H9 (cell line): ENCODE results near the gene PAQR7. TPM values are rescaled to one million over a fixed set of nuclear protein-coding genes. Genes with fewer than 3 reads are reported as not detected.

Experiments
- DNase-seq: peaks from one replicate; pipeline ENCODE4 v3.0.0-alpha.2; 2017
- H2AFZ ChIP-seq: one replicate; pipeline ENCODE4 v1.6.1; 2013; ENCODE audit warnings: mild to moderate bottlenecking, low read length, control low read depth, moderate library complexity
- H2AK5ac ChIP-seq: 2 replicates; pipeline ENCODE4 v1.6.1; 2013; ENCODE audit warnings: low read length, control low read depth, mixed read lengths; ENCODE audit not compliant: insufficient read length
- H2BK120ac ChIP-seq: one replicate; pipeline ENCODE4 v1.6.1; 2013; ENCODE audit warnings: low read depth, mild to moderate bottlenecking, low read length, control low read depth, inconsistent platforms; ENCODE audit not compliant: poor library complexity, severe bottlenecking
- H2BK12ac ChIP-seq: 2 replicates; pipeline ENCODE4 v1.6.1; 2013; ENCODE audit warnings: low read length, control low read depth, mixed read lengths, low read depth; ENCODE audit not compliant: insufficient read length
- H2BK15ac ChIP-seq: 2 replicates; pipeline ENCODE4 v1.6.1; 2013; ENCODE audit warnings: low read depth, low read length, control low read depth
- H2BK20ac ChIP-seq: one replicate; pipeline ENCODE4 v1.6.1; 2013; ENCODE audit warnings: low read depth, mild to moderate bottlenecking, low read length, control low read depth, inconsistent platforms; ENCODE audit not compliant: poor library complexity, severe bottlenecking
- H2BK5ac ChIP-seq: 2 replicates; pipeline ENCODE4 v1.6.1; 2013; ENCODE audit warnings: low read length, control low read depth, mixed read lengths; ENCODE audit not compliant: insufficient read length
- H3K14ac ChIP-seq: 2 replicates; pipeline ENCODE4 v1.6.1; 2013; ENCODE audit warnings: low read length, control low read depth; ENCODE audit not compliant: insufficient read depth
- H3K18ac ChIP-seq: 2 replicates; pipeline ENCODE4 v1.6.1; 2013; ENCODE audit warnings: low read depth, mild to moderate bottlenecking, mixed read lengths, low read length, control low read depth; ENCODE audit not compliant: insufficient read length
- H3K23ac ChIP-seq: 2 replicates; pipeline ENCODE4 v1.6.1; 2013; ENCODE audit warnings: low read length, control low read depth, mixed read lengths, low read depth; ENCODE audit not compliant: insufficient read length
- H3K23me2 ChIP-seq: 2 replicates; pipeline ENCODE4 v1.6.1; 2013; ENCODE audit warnings: low read depth, mild to moderate bottlenecking, mixed read lengths, low read length, control low read depth; ENCODE audit not compliant: insufficient read length, poor library complexity, severe bottlenecking
- H3K27ac ChIP-seq: 2 replicates; pipeline ENCODE4 v1.5.1; 2013; ENCODE audit warnings: low read length, control low read depth, mixed read lengths, low read depth; ENCODE audit not compliant: insufficient read length
- H3K27me3 ChIP-seq: 2 replicates; pipeline ENCODE4 v1.6.1; 2013; ENCODE audit warnings: low read length, control low read depth, inconsistent platforms; ENCODE audit not compliant: insufficient read depth
- H3K4ac ChIP-seq: 2 replicates; pipeline ENCODE4 v1.6.1; 2013; ENCODE audit warnings: low read depth, mild to moderate bottlenecking, control low read depth, inconsistent platforms, low read length, moderate library complexity
- H3K4me1 ChIP-seq: 2 replicates; pipeline ENCODE4 v1.6.1; 2013; ENCODE audit warnings: low read length, control low read depth, inconsistent platforms; ENCODE audit not compliant: insufficient read depth
- H3K4me2 ChIP-seq: 2 replicates; pipeline ENCODE4 v1.6.1; 2013; ENCODE audit warnings: low read length, control low read depth, mixed read lengths; ENCODE audit not compliant: insufficient read length, insufficient read depth
- H3K56ac ChIP-seq: 2 replicates; pipeline ENCODE4 v1.6.1; 2013; ENCODE audit warnings: low read depth, mild to moderate bottlenecking, mixed read lengths, low read length, control low read depth; ENCODE audit not compliant: insufficient read length
- H3K79me1 ChIP-seq: 2 replicates; pipeline ENCODE4 v1.6.1; 2013; ENCODE audit warnings: low read depth, mild to moderate bottlenecking, moderate library complexity, low read length, control low read depth, inconsistent platforms; ENCODE audit not compliant: insufficient read depth, poor library complexity, severe bottlenecking
- H3K79me2 ChIP-seq: 2 replicates; pipeline ENCODE4 v1.6.1; 2013; ENCODE audit warnings: low read length, control low read depth, inconsistent platforms; ENCODE audit not compliant: insufficient read depth
- H3K9ac ChIP-seq: 2 replicates; pipeline ENCODE4 v1.6.1; 2013; ENCODE audit warnings: low read length, control low read depth, mixed read lengths; ENCODE audit not compliant: insufficient read length; ENCODE audit errors: extremely low read depth
- H3K9me3 ChIP-seq: one replicate; pipeline ENCODE4 v1.6.1; 2013; ENCODE audit warnings: low read depth, low read length, inconsistent platforms; ENCODE audit not compliant: control insufficient read depth
- H3T11ph ChIP-seq: one replicate; pipeline ENCODE4 v1.6.1; 2013; ENCODE audit warnings: mild to moderate bottlenecking, low read length, control low read depth, inconsistent platforms
- H4K20me1 ChIP-seq: one replicate; pipeline ENCODE4 v1.6.1; 2013; ENCODE audit not compliant: control insufficient read depth, insufficient read length, insufficient read depth
- H4K5ac ChIP-seq: 2 replicates; pipeline ENCODE4 v1.6.1; 2013; ENCODE audit warnings: low read depth, mild to moderate bottlenecking, mixed read lengths, low read length, control low read depth; ENCODE audit not compliant: insufficient read length
- H4K8ac ChIP-seq: replicated peaks from 2 replicates; pipeline ENCODE4 v1.6.1; 2013; ENCODE audit warnings: low read length, control low read depth, mixed read lengths, low read depth; ENCODE audit not compliant: insufficient read length
- H4K91ac ChIP-seq: 2 replicates; pipeline ENCODE4 v1.6.1; 2013; ENCODE audit warnings: low read depth, mild to moderate bottlenecking, moderate library complexity, mixed read lengths, low read length, control low read depth; ENCODE audit not compliant: insufficient read length
- H3K27ac Mint-ChIP-seq, 3 experiments: 2 replicates in 2 of 3; 3 replicates in 1 of 3; pipeline ENCODE4 v1.8.0; 2020 to 2021; ENCODE audit warnings: mixed read lengths in 3 of 3, mild to moderate bottlenecking in 1 of 3, moderate library complexity in 1 of 3
- H3K27me3 Mint-ChIP-seq: 2 replicates; pipeline ENCODE4 v1.8.0; 2021; ENCODE audit warnings: low read depth, mild to moderate bottlenecking, moderate library complexity, mixed read lengths
- H3K36me3 Mint-ChIP-seq, 3 experiments: 2 replicates in 2 of 3; 3 replicates in 1 of 3; pipeline ENCODE4 v1.8.0; 2020 to 2021; ENCODE audit warnings: low read depth in 3 of 3, mixed read lengths in 3 of 3; ENCODE audit not compliant: insufficient read depth in 1 of 3
- H3K4me1 Mint-ChIP-seq, 2 experiments: 2 replicates each; pipeline ENCODE4 v1.8.0; 2020; ENCODE audit warnings: mixed read lengths in 2 of 2
- H3K4me3 Mint-ChIP-seq, 2 experiments: 2 replicates in 1 of 2; 3 replicates in 1 of 2; pipeline ENCODE4 v1.8.0; 2020 to 2021; ENCODE audit warnings: mild to moderate bottlenecking in 2 of 2, mixed read lengths in 2 of 2, moderate library complexity in 1 of 2
- H3K9me3 Mint-ChIP-seq, 2 experiments: 2 replicates in 1 of 2; 3 replicates in 1 of 2; pipeline ENCODE4 v1.8.0; 2020; ENCODE audit warnings: mild to moderate bottlenecking in 2 of 2, mixed read lengths in 2 of 2, moderate library complexity in 1 of 2
- WGBS: extraction: QIAGEN DNeasy Blood & Tissue Kit; methylation state at CpG from one replicate; pipeline ENCODE4 v1.1.7; 2013; ENCODE audit warnings: missing lambda C conversion rate, low lambda C conversion rate, mixed read lengths; ENCODE audit not compliant: insufficient read length; ENCODE audit errors: extremely low coverage; 5-methylcytosine and 5-hydroxymethylcytosine counted together
- total RNA-seq: library from RNA; stranded (reverse); gene quantifications from 2 replicates; pipeline ENCODE4 v1.2.1, GENCODE V29; 2021
- TF ChIP-seq, protein P1 (sequence below): fragments of 200-600 bp; sonication (generic); conservative IDR thresholded peaks from 3 replicates; pipeline ENCODE4 v1.8.0; 2021; ENCODE audit warnings: antibody characterized with exemption, mild to moderate bottlenecking

Gene PAQR7
- total RNA-seq, 1 experiment from 2014 or later = 6.3 TPM

DNA sequence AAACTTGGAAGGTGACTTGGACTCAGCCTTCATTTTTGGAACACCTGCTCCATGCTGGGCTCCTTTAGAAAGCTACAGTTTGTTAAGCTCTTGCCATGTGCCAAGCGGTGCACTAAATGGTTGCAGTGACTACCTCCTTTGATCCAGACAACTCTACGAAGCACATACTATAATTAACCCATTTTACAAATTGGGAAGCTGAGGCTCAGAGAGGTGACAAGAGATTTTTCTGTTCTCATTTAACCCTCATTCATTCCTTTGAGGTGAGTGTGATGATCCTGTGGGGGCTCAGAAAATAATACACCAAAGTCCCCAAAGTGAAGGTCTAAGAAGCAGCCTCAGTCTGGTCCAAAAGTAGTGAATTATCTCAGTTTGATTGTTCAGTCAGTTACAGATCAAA, 1.6 kb upstream of the PAQR7 start:
- H4K91ac ChIP-seq = no peak overlapping the region
- H4K8ac ChIP-seq = no peak overlapping the region
- Mint-ChIP-seq H3K4me1 (peaks cover 14 to 16% of the 10 kb centered on the region in 2 experiments), H3K36me3 (no peaks in the 10 kb centered on the region; a peak in 2 of 7 replicates), H3K9me3 (no peaks in the 10 kb centered on the region), H3K4me3 (no peak overlapping the region), H3K27me3 (peaks cover 37% of the 10 kb centered on the region), H3K27ac (no peak overlapping the region)
- no peak overlapping the region for H3K4me2 ChIP-seq
- no peak overlapping the region for H3K23ac ChIP-seq
- no peak overlapping the region for H2BK20ac ChIP-seq
- H2BK120ac ChIP-seq = no peak overlapping the region
- H2AFZ ChIP-seq = no peak overlapping the region
- no peaks in the 10 kb centered on the region; the same call in 1 of the 2 replicates for H3K4me1 ChIP-seq
- H3K14ac ChIP-seq = no peak overlapping the region
- peaks cover 7% of the 10 kb centered on the region for H3K23me2 ChIP-seq
- H3T11ph ChIP-seq = no peak overlapping the region
- no peak overlapping the region for H2BK5ac ChIP-seq
- H2BK12ac ChIP-seq = no peak overlapping the region
- DNase-seq = no peak
- no CpG with 5 or more reads among the region's 2 CpGs for WGBS
- no peak overlapping the region for H3K27ac ChIP-seq
- H2AK5ac ChIP-seq = no peak overlapping the region
- no peaks in the 10 kb centered on the region for H3K79me1 ChIP-seq
- H3K4ac ChIP-seq = no peak overlapping the region
- H4K20me1 ChIP-seq = no peaks in the 10 kb centered on the region
- TF ChIP-seq, protein P1, sequence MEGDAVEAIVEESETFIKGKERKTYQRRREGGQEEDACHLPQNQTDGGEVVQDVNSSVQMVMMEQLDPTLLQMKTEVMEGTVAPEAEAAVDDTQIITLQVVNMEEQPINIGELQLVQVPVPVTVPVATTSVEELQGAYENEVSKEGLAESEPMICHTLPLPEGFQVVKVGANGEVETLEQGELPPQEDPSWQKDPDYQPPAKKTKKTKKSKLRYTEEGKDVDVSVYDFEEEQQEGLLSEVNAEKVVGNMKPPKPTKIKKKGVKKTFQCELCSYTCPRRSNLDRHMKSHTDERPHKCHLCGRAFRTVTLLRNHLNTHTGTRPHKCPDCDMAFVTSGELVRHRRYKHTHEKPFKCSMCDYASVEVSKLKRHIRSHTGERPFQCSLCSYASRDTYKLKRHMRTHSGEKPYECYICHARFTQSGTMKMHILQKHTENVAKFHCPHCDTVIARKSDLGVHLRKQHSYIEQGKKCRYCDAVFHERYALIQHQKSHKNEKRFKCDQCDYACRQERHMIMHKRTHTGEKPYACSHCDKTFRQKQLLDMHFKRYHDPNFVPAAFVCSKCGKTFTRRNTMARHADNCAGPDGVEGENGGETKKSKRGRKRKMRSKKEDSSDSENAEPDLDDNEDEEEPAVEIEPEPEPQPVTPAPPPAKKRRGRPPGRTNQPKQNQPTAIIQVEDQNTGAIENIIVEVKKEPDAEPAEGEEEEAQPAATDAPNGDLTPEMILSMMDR = no peak
- H2BK15ac ChIP-seq = no peak overlapping the region
- no peaks in the 10 kb centered on the region; the same call in 1 of the 2 replicates for H3K27me3 ChIP-seq
- no peak overlapping the region for H4K5ac ChIP-seq
- no peak overlapping the region for H3K9ac ChIP-seq
- H3K9me3 ChIP-seq = no peaks in the 10 kb centered on the region
- no peaks in the 10 kb centered on the region for H3K79me2 ChIP-seq
- no peak overlapping the region for H3K56ac ChIP-seq
- H3K18ac ChIP-seq = no peak overlapping the region
